HepG2 (cell line): Measurements from ENCODE around the gene RAD50. TPM values are rescaled to one million over a fixed set of nuclear protein-coding genes. Genes with fewer than 3 reads are reported as not detected.

Experiments
- ATAC-seq: fragments of 200-7000 bp; cut with Tn5 transposase; 3 replicates; pipeline ENCODE4 v1.9.1; 2020; ENCODE audit warnings: mild to moderate bottlenecking, moderate library complexity
- BruUV-seq: library from RNA; stranded (reverse); fragments of 400-500 nt; replicated peaks from 2 replicates; lab custom pipeline; 2021; lab: Mats Ljungman, UMichigan
- CTCF ChIA-PET: fragments of 300-600 bp; formaldehyde crosslinking; extraction: SDS; loops from one replicate; lab custom pipeline; 2021; ENCODE audit warnings: low total read pairs, inconsistent platforms, low intra/inter-chr PET ratio; lab: Yijun Ruan, JAX
- POLR2A ChIA-PET: fragments of 350-600 bp; sonication (Branson Sonifier 250); formaldehyde crosslinking; loops from one replicate; lab custom pipeline; 2020; ENCODE audit warnings: antibody characterized with exemption, inconsistent platforms; lab: Yijun Ruan, JAX
- DNase-seq: peaks from one replicate; pipeline ENCODE4 v3.0.0-alpha.2; 2015; ENCODE audit warnings: low spot score
- FAIRE-seq: peaks from 3 replicates; lab custom pipeline; 2011; peaks lifted over from hg19 to GRCh38; lab: Jason Lieb, UNC
- H2AFZ ChIP-seq: one replicate; pipeline ENCODE4 v1.6.1; 2011; ENCODE audit warnings: low read length, inconsistent platforms
- H3K27ac ChIP-seq: fragments of 300-600 bp; 3 replicates; pipeline ENCODE4 v1.8.0; 2011; ENCODE audit warnings: mixed run types, mild to moderate bottlenecking, mixed read lengths, low read length, inconsistent platforms; ENCODE audit not compliant: insufficient read depth; ENCODE audit errors: extremely low read length
- H3K27me3 ChIP-seq, 2 experiments: fragments of 200-600 bp in 1 of 2; 2 replicates in 1 of 2; 3 replicates in 1 of 2; pipeline versions ENCODE4 v1.6.0 to v1.8.0; 2011; ENCODE audit warnings: low read length in 2 of 2, mild to moderate bottlenecking in 2 of 2, moderate library complexity in 2 of 2, inconsistent platforms in 1 of 2; ENCODE audit not compliant: insufficient read depth in 2 of 2, control insufficient read depth in 1 of 2
- H3K36me3 ChIP-seq, 2 experiments: fragments of 200-600 bp in 1 of 2; replicated peaks in 1 of 2; 2 replicates in 1 of 2; 3 replicates in 1 of 2; pipeline versions ENCODE4 v1.5.1 to v1.8.0; 2011; ENCODE audit warnings: low read length in 2 of 2, inconsistent platforms in 1 of 2; ENCODE audit not compliant: insufficient read depth in 2 of 2, control insufficient read depth in 1 of 2
- H3K4me1 ChIP-seq: 2 replicates; pipeline ENCODE4 v1.5.1; 2012; ENCODE audit warnings: low read length, inconsistent platforms; ENCODE audit not compliant: insufficient read depth
- H3K4me2 ChIP-seq: 2 replicates; pipeline ENCODE4 v1.6.0; 2011; ENCODE audit warnings: low read depth, low read length, inconsistent platforms
- H3K4me3 ChIP-seq, 3 experiments: fragments of 200-600 bp in 1 of 3; sonication (generic), shearing (Covaris generic) in 1 of 3; replicated peaks in 1 of 3; 2 replicates each; pipeline ENCODE4 v1.5.1; 2011 to 2016; ENCODE audit warnings: low read length in 3 of 3, inconsistent platforms in 2 of 3, low read depth in 2 of 3, mild to moderate bottlenecking in 2 of 3, control low read depth in 1 of 3, mixed read lengths in 1 of 3; ENCODE audit not compliant: insufficient read depth in 1 of 3
- H3K79me2 ChIP-seq: one replicate; pipeline ENCODE4 v1.6.1; 2011; ENCODE audit warnings: low read length, inconsistent platforms; ENCODE audit not compliant: insufficient read depth
- H3K9ac ChIP-seq: 2 replicates; pipeline ENCODE4 v1.6.0; 2011; ENCODE audit warnings: mild to moderate bottlenecking, low read depth, low read length, inconsistent platforms; ENCODE audit not compliant: insufficient read depth
- H3K9me3 ChIP-seq: 2 replicates; pipeline ENCODE4 v1.5.1; 2012; ENCODE audit warnings: mild to moderate bottlenecking, low read length
- H4K20me1 ChIP-seq: 2 replicates; pipeline ENCODE4 v1.6.0; 2011; ENCODE audit warnings: inconsistent platforms, mild to moderate bottlenecking, low read length, moderate library complexity; ENCODE audit not compliant: insufficient read depth
- KMT2B ChIP-seq: IDR thresholded peaks from 2 replicates; pipeline ENCODE4 v1.6.1; 2016; ENCODE audit warnings: missing genetic modification reagents, missing compliant biosample characterization
- POGZ ChIP-seq: sonication (generic); formaldehyde crosslinking; IDR thresholded peaks from 2 replicates; pipeline ENCODE4 v1.4.0; 2020; ENCODE audit warnings: mild to moderate bottlenecking, missing genetic modification reagents
- RFX3 ChIP-seq: IDR thresholded peaks from 2 replicates; pipeline ENCODE4 v1.6.1; 2016; ENCODE audit warnings: missing biosample characterization, missing genetic modification reagents
- TBX3 ChIP-seq: fragments of 450-650 bp; IDR thresholded peaks from 2 replicates; pipeline ENCODE4 v1.6.1; 2017; ENCODE audit warnings: antibody characterized with exemption, mild to moderate bottlenecking, inconsistent platforms, borderline replicate concordance
- ZNF343 ChIP-seq: sonication (generic); formaldehyde crosslinking; IDR thresholded peaks from 2 replicates; pipeline ENCODE4 v1.4.0; 2020; ENCODE audit warnings: mild to moderate bottlenecking, missing genetic modification reagents
- ZNF720 ChIP-seq: sonication (generic); formaldehyde crosslinking; IDR thresholded peaks from 2 replicates; pipeline ENCODE4 v1.4.0; 2020; ENCODE audit warnings: missing genetic modification reagents
- ZNF761 ChIP-seq: sonication (generic); formaldehyde crosslinking; conservative IDR thresholded peaks from 2 replicates; pipeline ENCODE4 v1.4.0; 2020; ENCODE audit warnings: mild to moderate bottlenecking, missing genetic modification reagents
- WGBS: methylation state at CpG from one replicate; pipeline ENCODE4 v1.1.6; 2017; ENCODE audit warnings: low lambda C conversion rate; 5-methylcytosine and 5-hydroxymethylcytosine counted together
- in situ Hi-C: cut with HindIII; loops from 2 replicates; pipeline ENCODE4 v1.10.0; 2017; ENCODE audit warnings: low pct_unique_long_range_greater_than_20kb; ENCODE audit not compliant: extremely low pct_ligation_motif_present
- intact Hi-C: fragments of 100-400 bp; cut with micrococcal nuclease; formaldehyde crosslinking; loops from one replicate; pipeline ENCODE4 v1.10.0; 2022; ENCODE audit not compliant: unreplicated experiment
- polyA plus RNA-seq, 8 experiments: library from polyadenylated mRNA; depleted of rRNA in 3 of 8; stranded (reverse) in 7 of 8; unstranded in 1 of 8; fragments of >200 nt; fragmentation: Illumina TruSeq in 4 of 8; extraction: Trizol in 4 of 8; gene quantifications; 2 replicates each; pipeline versions ENCODE4 v1.2.1 to v1.2.3, GENCODE V29; 2011 to 2016; ENCODE audit warnings: low read depth in 4 of 8, missing spikeins in 1 of 8, mixed read lengths in 1 of 8; ENCODE audit not compliant: insufficient read depth in 1 of 8
- total RNA-seq, 5 experiments: library from RNA; depleted of rRNA; stranded (reverse); fragments of >200 nt; fragmentation: Illumina TruSeq; extraction: Trizol; gene quantifications; 2 replicates each; pipeline ENCODE4 v1.2.3, GENCODE V29; 2016; ENCODE audit warnings: low read depth in 1 of 5
- TF ChIP-seq, protein P1 (sequence below): sonication (generic); formaldehyde crosslinking; IDR thresholded peaks from 2 replicates; pipeline ENCODE4 v1.4.0; 2020; ENCODE audit warnings: missing genetic modification reagents, borderline replicate concordance
- TF ChIP-seq, protein P2 (sequence below): sonication (generic); formaldehyde crosslinking; IDR thresholded peaks from 2 replicates; pipeline ENCODE4 v1.5.0; 2020; ENCODE audit warnings: missing genetic modification reagents, mild to moderate bottlenecking, borderline replicate concordance
- TF ChIP-seq, protein P3 (sequence below): sonication (generic); formaldehyde crosslinking; IDR thresholded peaks from 2 replicates; pipeline ENCODE4 v1.5.1; 2020; ENCODE audit warnings: mild to moderate bottlenecking, missing genetic modification reagents, borderline replicate concordance

The RAD50 gene
- total and polyA plus RNA-seq, 2 of the 13 experiments (the other 11 are each of a cell fraction or from before 2014, with no cell fraction given), result 19.2 to 23.4 TPM

DNA sequence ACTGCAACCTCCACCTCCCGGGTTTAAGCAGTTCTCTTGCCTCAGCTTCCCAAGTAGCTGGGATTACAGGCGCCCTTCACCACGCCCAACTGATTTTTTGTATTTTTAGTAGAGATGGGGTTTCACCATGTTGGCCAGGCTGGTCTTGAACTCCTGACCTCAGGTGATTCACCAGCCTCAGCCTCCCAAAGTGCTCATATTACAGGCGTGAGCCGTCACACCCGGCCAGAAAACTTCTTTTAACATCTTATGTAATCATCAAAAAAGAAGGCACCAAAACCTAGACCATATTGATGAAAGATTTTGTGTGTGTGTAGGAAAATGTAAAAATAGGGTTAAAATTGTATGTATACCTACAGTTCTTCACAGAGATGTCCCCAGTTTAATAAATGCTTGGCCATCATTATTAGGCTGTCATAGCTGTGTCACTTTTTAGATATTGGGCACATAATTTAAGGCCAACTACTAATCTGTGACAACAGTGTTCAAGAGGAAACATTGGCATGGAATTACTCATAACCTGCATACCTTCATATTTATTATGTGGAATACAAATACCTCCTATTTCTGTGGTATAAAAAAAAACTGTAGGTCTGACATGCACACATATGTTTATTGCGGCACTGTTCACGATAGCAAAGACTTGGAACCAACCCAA is 44.4 kb downstream of the RAD50 start:
- no peaks in the 10 kb centered on the region for H3K79me2 ChIP-seq
- H3K4me1 ChIP-seq, result no peaks in the 10 kb centered on the region
- no peaks in the 10 kb centered on the region for H3K9me3 ChIP-seq
- H3K27ac ChIP-seq, result no peak overlapping the region
- FAIRE-seq, result no peak
- POLR2A ChIA-PET, result no interaction called here
- TF ChIP-seq KMT2B (CRISPR knock-in tag) (no peak), POGZ (CRISPR knock-in tag) (no peak), RFX3 (CRISPR knock-in tag) (no peak), TBX3 (no peak)
- TF ChIP-seq, protein P1, sequence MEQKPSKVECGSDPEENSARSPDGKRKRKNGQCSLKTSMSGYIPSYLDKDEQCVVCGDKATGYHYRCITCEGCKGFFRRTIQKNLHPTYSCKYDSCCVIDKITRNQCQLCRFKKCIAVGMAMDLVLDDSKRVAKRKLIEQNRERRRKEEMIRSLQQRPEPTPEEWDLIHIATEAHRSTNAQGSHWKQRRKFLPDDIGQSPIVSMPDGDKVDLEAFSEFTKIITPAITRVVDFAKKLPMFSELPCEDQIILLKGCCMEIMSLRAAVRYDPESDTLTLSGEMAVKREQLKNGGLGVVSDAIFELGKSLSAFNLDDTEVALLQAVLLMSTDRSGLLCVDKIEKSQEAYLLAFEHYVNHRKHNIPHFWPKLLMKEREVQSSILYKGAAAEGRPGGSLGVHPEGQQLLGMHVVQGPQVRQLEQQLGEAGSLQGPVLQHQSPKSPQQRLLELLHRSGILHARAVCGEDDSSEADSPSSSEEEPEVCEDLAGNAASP, result no peak
- H3K4me2 ChIP-seq, result no peak overlapping the region
- no peaks in the 10 kb centered on the region for H3K27me3 ChIP-seq
- H3K4me3 ChIP-seq, result no peak overlapping the region
- intact Hi-C loops (no loop called here), in situ Hi-C loops (no loop called here)
- WGBS, result 96% methylated on average over 8 of the region's 8 CpGs
- no peak overlapping the region for H2AFZ ChIP-seq
- no TSS peak for BruUV-seq
- no peak for DNase-seq
- no peak for ATAC-seq
- no peaks in the 10 kb centered on the region for H4K20me1 ChIP-seq
- H3K36me3 ChIP-seq, result peaks cover 18 to 54% of the 10 kb centered on the region in 2 experiments
- H3K9ac ChIP-seq, result no peak overlapping the region
- CTCF ChIA-PET, result no interaction called here

DNA sequence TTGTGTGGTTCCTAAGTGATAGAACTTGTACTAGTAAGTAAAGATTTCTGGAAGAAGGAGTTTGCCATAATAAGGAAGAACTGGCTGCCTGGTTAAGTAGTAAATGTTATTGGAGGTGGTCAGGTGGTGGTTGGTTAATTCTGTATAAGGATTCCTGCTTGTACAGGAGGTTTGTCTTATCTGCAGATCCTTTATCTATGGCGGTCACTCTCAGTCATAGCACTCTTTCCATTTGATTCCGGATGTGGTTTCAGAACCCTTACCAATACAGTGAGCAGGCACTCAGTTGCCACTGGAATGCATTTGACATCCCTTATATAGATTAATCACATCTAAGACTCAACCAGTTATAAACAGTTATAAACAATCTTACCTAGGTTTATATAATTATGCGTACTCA is 50.3 kb downstream of the RAD50 start:
- Histone ChIP-seq H3K27me3 (no peaks in the 10 kb centered on the region), H3K27ac (no peak overlapping the region), H4K20me1 (peaks cover 2% of the 10 kb centered on the region; the same call in 1 of the 2 replicates), H3K4me3 (no peak overlapping the region), H3K9ac (no peak overlapping the region), H2AFZ (no peak overlapping the region), H3K4me2 (no peak overlapping the region), H3K9me3 (no peaks in the 10 kb centered on the region), H3K79me2 (no peaks in the 10 kb centered on the region), H3K4me1 (no peaks in the 10 kb centered on the region), H3K36me3 (peaks cover 5 to 38% of the 10 kb centered on the region in 2 experiments; a peak in 4 of 5 replicates)
- ChIA-PET POLR2A (no interaction called here), CTCF (no interaction called here)
- no TSS peak for BruUV-seq
- WGBS, result 98% methylated on average over 3 of the region's 3 CpGs
- DNase-seq, result no peak
- intact Hi-C loops (no loop called here), in situ Hi-C loops (no loop called here)
- ATAC-seq, result no peak
- no peak for FAIRE-seq
- no peak for TF ChIP-seq ZNF343
- TF ChIP-seq, protein P2, sequence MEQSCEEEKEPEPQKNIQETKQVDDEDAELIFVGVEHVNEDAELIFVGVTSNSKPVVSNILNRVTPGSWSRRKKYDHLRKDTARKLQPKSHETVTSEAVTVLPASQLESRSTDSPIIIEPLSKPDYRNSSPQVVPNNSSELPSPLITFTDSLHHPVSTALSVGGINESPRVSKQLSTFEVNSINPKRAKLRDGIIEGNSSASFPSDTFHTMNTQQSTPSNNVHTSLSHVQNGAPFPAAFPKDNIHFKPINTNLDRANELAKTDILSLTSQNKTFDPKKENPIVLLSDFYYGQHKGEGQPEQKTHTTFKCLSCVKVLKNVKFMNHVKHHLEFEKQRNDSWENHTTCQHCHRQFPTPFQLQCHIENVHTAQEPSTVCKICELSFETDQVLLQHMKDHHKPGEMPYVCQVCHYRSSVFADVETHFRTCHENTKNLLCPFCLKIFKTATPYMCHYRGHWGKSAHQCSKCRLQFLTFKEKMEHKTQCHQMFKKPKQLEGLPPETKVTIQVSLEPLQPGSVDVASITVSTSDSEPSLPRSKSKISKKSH (CRISPR knock-in tag), result no peak
- TF ChIP-seq, protein P3, sequence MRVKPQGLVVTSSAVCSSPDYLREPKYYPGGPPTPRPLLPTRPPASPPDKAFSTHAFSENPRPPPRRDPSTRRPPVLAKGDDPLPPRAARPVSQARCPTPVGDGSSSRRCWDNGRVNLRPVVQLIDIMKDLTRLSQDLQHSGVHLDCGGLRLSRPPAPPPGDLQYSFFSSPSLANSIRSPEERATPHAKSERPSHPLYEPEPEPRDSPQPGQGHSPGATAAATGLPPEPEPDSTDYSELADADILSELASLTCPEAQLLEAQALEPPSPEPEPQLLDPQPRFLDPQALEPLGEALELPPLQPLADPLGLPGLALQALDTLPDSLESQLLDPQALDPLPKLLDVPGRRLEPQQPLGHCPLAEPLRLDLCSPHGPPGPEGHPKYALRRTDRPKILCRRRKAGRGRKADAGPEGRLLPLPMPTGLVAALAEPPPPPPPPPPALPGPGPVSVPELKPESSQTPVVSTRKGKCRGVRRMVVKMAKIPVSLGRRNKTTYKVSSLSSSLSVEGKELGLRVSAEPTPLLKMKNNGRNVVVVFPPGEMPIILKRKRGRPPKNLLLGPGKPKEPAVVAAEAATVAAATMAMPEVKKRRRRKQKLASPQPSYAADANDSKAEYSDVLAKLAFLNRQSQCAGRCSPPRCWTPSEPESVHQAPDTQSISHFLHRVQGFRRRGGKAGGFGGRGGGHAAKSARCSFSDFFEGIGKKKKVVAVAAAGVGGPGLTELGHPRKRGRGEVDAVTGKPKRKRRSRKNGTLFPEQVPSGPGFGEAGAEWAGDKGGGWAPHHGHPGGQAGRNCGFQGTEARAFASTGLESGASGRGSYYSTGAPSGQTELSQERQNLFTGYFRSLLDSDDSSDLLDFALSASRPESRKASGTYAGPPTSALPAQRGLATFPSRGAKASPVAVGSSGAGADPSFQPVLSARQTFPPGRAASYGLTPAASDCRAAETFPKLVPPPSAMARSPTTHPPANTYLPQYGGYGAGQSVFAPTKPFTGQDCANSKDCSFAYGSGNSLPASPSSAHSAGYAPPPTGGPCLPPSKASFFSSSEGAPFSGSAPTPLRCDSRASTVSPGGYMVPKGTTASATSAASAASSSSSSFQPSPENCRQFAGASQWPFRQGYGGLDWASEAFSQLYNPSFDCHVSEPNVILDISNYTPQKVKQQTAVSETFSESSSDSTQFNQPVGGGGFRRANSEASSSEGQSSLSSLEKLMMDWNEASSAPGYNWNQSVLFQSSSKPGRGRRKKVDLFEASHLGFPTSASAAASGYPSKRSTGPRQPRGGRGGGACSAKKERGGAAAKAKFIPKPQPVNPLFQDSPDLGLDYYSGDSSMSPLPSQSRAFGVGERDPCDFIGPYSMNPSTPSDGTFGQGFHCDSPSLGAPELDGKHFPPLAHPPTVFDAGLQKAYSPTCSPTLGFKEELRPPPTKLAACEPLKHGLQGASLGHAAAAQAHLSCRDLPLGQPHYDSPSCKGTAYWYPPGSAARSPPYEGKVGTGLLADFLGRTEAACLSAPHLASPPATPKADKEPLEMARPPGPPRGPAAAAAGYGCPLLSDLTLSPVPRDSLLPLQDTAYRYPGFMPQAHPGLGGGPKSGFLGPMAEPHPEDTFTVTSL (CRISPR knock-in tag), result no peak
- no peak for TF ChIP-seq ZNF761 (CRISPR knock-in tag)
- no peak for TF ChIP-seq ZNF720
